GM19238 (cell line): ENCODE data around the gene NPHP1.
"Not testable (repeated sequence)": the region's sequence is repeated elsewhere in the genome, so short reads cannot be mapped to it uniquely, and the experiment has no call there.

ENCODE experiments used
- DNase-seq: peaks from one replicate; pipeline ENCODE4 v3.0.0; 2011; ENCODE audit warnings: low spot score; ENCODE audit not compliant: insufficient read length

The NPHP1 gene

DNA sequence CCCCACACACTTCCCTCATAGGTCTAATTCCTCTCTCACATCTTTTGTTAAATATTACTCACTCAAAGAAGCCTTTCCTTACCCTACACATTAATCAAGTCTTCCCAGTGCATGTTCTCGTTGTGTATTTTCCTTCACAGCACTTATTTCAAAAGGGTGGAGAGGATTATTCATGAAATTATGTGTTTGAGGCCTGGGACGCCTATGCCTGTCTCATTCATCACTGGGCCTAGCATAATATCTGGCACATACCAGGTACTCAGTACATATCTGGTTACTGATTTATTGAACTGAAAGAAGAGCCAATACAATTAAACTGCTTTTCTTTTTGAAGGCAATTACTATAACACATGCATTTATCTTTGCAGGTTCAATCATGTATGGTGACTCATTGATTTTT, 74.1 kb downstream of the NPHP1 start:
- no peak for DNase-seq

- DNase-seq = no peak
Measured at GRCh38 chr2:110126906-110127305, 77.9 kb downstream of the NPHP1 start.

DNA sequence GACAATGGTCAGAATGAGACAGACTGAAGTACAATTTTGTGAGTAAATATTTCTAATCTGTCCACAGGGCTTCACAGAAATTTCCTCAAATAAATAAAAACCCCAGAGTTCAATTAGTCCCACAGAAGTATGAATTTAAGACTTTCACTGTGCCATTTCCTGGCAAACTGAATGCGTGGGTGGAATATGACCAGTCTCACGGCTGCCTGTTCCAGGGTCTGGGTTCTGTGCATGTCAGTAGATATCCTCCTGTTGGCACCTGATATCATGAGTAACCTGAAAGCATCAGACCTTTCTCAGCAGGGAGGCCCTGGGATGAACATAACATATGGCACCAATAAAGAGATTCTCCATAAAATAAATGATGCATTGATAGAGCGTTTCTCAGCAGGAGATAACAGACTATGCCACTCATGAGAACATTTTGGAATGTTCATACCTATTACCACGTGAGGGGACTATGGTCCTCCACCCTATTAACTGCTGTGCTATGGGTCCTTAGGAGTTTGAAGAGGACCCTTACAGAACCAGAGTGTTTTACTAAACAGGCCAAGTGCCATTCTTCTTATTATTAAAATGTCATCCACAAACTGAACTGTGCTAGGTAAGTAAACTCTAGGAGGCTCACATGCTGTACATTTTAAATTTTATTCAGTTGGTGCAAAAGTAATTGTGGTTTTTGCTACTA, 78.6 kb downstream of the NPHP1 start:
- DNase-seq = no peak

DNA sequence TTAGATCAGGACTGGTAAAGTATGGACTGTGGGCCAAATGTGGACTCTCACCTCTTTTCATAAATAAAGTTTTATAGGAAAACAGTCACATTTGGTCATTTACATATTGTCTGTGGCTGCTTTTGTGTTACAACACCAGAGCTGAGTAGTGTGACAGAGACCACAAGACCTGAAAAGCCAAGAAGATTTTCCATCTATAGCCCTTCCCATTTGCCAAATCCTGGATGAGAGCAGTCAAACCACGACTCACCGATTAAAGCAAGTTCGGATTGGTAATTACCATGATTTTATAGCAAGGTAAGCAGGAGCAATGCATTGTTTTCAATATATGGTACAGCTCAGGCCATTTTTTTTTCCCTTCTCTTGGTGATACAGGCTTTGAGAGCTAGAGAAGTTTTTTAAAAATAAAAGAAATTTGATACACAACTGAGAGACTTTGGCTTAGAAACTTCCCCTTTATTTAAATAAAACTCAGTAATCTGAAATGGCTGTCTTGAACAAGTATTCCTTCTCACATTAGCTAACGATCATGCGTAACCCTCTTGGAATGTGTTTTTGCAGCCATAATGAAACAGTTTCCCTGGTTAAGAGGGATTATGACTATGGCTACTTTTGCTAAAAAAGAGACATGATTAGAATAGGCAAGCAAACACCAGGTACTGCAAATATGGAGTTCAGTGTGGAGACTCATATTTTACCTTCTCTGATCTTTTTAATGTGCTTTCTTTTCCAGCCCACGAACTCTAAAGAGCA, 79.7 kb downstream of the NPHP1 start:
- DNase-seq = no peak

DNA sequence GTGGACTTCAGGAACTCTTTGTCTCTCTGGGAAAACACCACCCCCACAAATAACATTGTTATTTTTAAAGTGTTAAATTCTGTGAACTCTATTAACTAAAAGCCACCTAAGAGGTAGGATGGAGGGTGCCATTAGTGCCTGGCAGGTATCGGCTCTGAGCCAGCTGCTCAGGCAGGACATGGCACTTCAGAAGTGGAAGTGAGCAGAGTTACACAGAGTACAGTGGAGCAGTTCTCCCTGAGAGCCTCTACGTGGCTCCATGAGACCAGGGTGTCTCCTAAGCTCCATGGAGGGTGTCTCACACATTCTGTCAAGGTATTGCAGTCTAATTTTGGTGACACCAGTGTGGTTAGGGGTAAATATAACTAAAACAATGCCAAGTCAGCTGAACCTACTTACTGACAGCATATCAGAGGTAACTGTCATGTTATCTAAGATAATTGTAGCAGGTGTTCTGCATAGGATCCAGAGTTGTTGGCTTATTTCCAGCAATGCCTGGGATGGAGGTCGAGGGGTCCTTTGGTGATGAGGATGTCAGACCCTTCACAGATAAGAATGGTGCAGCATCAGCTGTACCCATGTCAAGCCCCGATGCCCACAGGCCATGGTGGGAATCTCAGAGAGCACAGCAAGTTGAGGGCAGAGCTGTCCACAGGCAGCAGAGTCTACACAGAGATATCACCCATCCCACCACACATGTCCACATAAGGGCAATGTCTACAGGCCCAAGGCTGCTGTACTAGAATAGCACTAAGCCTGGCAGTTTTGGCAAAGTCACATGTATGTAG, 80.6 kb downstream of the NPHP1 start:
- no peak for DNase-seq

DNA sequence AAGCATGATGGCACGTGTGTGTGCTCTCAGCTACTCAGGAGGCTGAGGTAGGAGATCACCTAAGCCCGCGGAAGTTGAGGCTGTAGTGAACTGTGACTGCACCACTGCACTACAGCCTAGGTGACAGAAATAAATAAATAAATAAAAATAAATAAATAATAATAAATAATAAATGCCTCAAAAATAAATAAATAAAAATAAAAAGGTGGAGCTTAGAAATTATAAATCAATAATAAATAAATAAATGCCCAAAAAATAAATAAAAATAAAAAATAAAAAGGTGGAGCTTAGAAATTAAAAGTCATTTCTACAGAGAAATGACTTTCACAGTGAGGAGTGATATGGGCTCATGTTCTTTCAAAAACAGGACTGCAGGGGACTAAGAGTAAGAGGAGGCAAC, 83.2 kb downstream of the NPHP1 start:
- DNase-seq = no peak

- no peak for DNase-seq
Measured at GRCh38 chr2:110121052-110121334, 83.8 kb downstream of the NPHP1 start.

GRCh38 chr2:110120171-110121051, 84.4 kb downstream of the NPHP1 start:
- no peak for DNase-seq

DNA sequence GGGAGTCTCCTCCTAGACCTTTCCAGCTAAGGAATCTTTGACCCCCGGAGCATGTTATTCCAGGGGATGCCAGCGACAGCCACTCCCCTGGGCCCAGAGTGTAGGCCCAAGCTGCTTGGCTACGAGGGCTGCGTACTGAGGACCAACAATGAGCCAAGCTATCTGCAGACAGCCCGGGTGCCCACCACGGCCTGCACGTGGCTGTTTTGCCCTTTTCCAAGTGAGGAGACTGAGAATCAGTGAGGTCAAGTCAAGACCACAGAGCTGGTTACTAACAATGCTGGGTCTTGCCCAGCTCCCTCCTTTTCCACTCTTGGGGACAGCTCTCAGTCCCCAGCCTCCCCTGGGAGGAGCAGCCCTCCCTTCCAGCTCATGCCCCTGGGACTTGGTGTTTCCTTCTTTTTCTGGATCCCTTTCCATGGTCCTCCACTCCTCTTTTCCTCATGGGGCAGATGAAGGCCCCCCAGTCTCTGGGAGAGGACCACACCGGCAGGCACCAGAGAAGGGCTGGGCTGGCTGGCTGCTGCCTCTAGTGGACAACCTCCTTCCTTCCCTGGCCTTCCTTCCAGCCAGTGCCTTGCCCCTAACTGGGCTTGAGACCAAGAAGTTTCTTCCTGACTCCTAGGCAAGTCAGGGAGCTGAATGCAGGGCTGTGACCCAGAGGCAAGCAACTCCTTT, 88.6 kb downstream of the NPHP1 start:
- DNase-seq = no peak

DNA sequence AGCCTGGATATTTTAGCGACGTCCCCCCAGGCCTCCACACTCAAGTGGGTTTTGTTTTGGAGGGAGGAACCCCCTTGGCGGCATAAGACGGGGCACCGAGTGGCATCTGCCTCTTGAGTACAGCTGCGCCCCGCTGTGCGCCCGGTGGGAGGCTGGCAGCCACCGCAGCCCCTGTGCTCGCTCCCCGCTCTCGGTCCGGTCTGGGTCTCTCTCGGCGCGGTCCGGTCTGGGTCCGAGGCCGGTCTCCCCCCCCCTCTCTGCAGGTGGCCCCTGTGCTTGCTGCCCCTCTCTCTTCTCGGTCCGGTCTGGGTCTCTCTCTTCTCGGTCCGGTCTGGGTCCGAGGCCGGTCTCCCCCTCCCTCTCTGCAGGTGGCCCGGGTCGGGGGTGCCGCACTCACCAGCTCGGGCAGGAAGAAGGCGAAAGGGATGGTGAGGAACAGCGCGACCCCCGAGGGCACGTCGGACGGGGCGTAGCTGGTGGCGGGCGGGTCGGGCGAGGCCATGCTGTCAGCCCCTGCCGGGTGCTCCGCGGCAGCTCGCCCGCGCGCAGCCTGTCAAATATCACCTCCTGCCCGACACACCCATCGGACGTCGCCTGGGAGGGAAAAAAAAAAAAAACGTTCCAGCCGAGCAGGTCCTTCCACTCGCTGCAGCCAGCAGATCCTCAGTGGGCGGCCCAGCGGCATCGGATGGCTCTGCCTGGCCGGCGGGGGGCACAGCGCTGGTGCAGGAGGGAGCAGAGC, 89.4 kb downstream of the NPHP1 start, which contains the start of gene MALL:
MALL (minus strand) TSS at position 532 of the 742 bp plus-strand sequence; CDS start at position 502, 30 bp downstream.
- no peak for DNase-seq

- DNase-seq = no peak
Measured at GRCh38 chr2:110114831-110115255, 90.0 kb downstream of the NPHP1 start.

- DNase-seq = no peak
Measured at GRCh38 chr2:110113961-110114591, 90.7 kb downstream of the NPHP1 start.

DNA sequence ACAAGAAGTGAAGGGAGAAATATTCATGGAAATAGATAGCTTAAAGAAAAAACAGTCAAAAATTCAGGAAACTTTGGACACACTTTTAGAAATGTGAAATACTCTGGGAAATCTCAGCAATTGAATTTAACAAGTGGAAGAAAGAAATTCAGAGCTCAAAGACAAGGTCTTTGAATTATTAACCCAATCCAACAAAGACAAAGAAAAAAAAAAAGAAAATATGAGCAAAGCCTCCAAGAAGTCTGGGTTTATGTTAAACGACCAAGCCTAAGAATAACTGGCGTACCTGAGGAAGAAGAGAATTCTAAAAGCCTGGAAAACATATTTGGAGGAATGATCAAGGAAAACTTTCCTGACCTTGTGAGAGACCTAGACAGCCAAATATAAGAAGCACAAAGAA, 96.5 kb downstream of the NPHP1 start:
- DNase-seq = not testable (repeated sequence)

DNA sequence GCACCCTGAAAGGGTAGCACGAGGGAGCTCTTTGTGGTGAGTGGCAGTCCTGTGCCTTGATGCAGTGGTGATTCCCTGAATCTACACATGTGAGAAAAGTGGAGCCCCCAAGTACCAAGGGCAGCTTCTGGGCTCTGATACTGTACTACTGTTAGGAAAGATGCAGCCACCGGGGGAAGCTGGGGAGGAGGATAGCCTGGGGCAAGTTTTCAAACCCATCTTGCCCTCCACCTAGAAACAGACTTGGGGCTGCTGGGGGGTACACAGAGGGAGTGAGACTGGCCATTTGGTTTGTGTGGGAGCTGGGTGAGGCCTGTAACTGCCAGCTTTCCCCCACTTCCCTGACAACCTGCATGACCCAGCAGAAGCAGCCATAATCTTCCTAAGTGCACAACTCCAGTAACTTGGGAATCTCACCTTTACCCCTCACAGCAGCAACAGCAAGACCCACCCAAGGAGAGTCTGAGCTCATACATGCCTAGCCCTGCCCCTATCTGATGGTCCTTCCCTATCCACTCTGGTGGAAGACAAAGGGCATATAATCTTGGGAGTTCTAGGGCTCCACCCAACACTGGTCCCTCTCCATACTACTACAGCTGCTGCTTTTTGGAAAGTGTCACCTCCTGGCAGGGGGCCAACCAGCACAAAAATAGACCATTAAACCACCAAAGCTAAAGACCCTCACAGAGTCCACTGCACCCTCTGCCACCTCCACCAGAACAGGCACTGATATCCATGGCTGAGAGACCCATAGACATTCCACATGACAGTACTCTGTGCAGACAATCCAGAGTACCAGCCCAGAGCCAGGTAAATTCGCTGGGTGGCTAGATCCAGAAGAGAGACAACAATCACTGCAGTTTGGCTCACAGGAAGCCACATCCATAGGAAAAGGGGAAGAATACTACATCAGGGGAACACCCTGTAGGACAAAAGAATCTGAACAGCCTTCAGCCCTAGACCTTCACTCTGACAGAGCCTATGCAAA, 97.4 kb downstream of the NPHP1 start:
- DNase-seq = no peak

- DNase-seq = no peak
Measured at GRCh38 chr2:110106642-110107041, 98.2 kb downstream of the NPHP1 start.

- no peak for DNase-seq
Measured at GRCh38 chr2:110105608-110106467, 99.0 kb downstream of the NPHP1 start.

GRCh38 chr2:110105183-110105582, 99.6 kb downstream of the NPHP1 start:
- no peak for DNase-seq
